Upper lobe of left lung (tissue), 4 donors: ENCODE results near the gene CFAP52.

Experiments
- EP300 ChIP-seq, 4 donors: sonication (generic); formaldehyde crosslinking; IDR thresholded peaks; one replicate each; pipeline ENCODE4 v1.5.1; 2017; ENCODE audit warnings: antibody characterized with exemption in 4 of 4, control low read depth in 2 of 4
- POLR2A ChIP-seq, 4 donors: fragments of 450-650 bp; IDR thresholded peaks; one replicate each; pipeline ENCODE4 v1.5.1; 2016 to 2017; ENCODE audit warnings: antibody characterized with exemption in 4 of 4, mild to moderate bottlenecking in 2 of 4
- TF ChIP-seq, protein P1 (sequence below), 6 experiments: fragments of 450-650 bp in 4 of 6; fragments of 200-600 bp in 2 of 6; sonication (generic) in 2 of 6; IDR thresholded peaks; one replicate each; pipeline ENCODE4 v1.5.1; 2016 to 2019; ENCODE audit warnings: antibody characterized with exemption in 6 of 6

DNA sequence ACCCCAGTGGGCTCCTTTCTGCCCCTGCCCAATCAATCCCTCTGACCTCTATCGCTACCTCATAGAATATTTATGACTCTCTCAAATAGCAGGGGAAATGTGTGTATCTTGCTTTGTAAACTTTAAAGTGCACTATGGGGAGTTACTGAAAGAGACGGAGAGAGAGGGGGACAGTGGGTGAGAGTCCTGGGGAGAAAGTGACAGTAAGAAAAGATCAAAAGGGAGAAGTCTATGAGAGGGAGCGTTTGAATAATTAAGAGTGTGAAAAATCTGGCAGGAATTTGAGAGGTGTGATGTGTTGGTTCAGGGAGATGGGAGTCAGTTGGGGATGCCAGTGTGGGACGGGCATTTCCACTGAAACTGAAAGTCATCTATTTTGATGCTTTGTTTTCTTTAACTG lies 101.5 kb downstream of the CFAP52 start:
- TF ChIP-seq EP300 (IDR thresholded peaks at IDR 0.05) (no peak), POLR2A (IDR thresholded peaks at IDR 0.05) (no peak)
- TF ChIP-seq, protein P1, sequence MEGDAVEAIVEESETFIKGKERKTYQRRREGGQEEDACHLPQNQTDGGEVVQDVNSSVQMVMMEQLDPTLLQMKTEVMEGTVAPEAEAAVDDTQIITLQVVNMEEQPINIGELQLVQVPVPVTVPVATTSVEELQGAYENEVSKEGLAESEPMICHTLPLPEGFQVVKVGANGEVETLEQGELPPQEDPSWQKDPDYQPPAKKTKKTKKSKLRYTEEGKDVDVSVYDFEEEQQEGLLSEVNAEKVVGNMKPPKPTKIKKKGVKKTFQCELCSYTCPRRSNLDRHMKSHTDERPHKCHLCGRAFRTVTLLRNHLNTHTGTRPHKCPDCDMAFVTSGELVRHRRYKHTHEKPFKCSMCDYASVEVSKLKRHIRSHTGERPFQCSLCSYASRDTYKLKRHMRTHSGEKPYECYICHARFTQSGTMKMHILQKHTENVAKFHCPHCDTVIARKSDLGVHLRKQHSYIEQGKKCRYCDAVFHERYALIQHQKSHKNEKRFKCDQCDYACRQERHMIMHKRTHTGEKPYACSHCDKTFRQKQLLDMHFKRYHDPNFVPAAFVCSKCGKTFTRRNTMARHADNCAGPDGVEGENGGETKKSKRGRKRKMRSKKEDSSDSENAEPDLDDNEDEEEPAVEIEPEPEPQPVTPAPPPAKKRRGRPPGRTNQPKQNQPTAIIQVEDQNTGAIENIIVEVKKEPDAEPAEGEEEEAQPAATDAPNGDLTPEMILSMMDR (IDR thresholded peaks at IDR 0.05), result no peak
